NCI-H774 (cell line): Measurements from ENCODE around the gene EMILIN3.

Source experiments
- DNase-seq: peaks from one replicate; lab custom pipeline; 2025; lab: John Stamatoyannopoulos, UW

The EMILIN3 gene

DNA sequence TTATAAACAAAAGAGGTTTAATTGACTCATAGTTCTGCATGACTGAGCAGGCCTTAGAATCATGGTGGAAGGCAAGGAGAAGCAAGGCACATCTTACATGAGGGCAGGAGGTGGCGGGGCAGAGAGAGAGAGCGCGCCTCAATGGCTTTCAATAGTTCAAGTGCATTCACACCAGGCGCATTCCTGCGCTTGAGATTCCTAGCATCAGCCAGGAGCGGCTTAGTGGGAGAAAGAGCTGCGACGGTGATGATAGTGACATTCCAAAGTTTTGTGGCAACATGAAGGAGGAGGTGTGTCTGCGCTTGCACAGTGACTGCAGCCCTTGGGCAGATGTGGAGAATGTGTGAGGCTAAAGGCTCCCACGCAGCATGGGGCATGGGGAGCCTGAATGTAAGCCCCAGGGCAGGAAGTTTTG lies 25.0 kb upstream of the EMILIN3 start:
- DNase-seq, result no peak

DNA sequence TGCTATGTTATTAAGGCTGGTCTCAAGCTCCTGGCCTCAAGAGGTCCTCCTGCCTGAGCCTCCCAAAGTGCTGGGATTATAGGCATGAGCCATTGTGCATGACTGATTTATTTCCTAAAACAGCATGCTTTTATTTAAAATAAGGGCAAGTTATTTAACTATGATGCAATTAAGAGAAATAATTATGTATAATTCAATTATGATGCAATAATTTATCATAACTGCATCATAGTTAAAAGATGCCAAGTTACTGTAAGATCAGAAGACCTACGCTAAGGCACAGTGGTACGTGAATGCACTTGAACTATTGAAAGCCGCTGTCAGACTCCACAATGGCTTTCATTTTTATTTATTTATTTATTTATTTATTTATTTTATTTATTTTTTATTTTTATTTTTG lies 24.3 kb upstream of the EMILIN3 start:
- no peak for DNase-seq

DNA sequence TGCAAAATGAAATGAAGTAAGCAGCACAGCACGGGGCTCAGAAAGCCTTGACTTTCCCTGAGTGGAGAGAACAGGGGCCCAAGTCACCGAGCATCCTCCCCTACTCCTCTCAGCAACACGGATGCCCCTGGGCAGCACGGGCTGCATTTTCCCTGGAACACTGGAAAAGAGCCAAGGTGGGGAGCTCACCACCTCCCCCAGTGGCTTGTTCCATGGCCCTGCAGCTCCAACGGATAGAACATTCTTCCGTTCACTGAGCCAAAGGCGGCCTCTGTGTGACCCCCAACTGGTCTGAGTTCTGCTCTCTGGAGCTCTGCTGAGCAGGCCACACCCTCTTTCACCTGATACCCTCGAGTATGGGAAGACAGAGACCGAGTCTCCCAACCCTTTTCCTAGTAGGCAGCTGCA lies 20.8 kb upstream of the EMILIN3 start:
- DNase-seq, result no peak

DNA sequence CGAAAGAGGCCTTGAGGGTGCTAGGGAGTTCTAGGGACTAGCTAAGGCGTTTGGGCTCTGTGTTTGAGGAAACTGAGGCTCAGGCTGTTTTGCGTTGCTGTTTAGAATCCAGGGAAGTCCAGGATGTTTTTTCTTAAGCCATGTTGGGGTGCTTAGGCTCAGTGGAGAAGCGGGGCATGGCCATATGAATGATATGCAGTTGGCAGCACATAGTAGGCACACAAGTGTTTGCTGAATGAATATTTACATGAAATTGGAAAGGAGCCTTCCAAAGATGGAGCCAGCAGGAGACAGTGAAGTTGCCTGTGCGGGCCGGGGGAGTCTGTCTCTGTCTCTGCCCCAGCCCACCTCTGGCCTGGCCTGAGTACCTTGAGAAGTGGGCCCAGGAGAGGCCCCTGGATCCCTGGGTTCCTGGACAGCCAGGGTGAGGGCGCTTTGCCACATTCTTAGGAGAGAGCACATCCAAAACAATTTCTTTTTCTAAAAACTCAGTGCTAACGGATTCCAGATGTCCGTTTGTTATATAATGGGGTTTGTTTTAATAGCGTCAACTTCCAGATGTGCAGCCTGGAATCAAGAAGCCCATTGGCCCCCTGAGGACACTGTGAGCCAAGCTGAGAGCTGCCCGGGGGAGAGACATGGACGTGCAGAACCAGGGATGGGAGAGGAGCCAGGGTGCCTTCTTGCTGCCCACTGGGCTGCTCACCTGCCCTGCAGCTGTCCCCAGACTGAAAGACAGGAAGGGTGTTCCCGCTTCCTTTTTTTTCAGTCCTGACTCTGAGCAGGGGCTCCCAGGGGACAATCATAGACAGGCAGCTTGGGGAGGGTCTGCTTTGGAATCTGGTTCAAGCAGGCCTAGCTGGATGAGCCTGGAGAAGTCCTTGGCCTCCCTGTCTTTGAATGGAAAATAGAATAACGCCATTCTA lies 20.1 kb upstream of the EMILIN3 start:
- DNase-seq, result no peak

DNA sequence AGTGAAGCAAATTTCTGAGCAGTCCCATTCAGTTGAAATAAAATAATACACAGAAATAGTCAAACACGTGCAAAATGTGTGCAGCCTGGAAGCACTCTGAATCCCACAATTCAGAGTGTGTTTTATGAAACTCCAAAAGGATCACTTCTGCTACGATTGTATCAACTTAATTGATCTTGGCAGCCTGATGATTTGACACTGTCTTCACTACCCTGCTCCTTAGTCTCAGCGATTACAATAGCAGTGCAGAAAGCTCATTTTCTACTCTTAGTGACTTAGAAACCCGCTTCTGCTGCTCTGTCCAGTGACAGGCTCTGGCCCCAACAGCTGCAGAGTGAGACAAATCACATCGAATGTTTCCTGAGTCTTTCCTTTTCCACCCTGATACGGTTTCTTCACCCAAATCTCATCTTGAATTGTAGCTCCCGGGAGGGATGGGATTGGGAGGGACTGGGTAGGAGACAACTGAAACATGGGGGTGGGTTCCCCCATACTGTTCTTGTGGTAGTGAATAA lies 16.2 kb upstream of the EMILIN3 start:
- no peak for DNase-seq

DNA sequence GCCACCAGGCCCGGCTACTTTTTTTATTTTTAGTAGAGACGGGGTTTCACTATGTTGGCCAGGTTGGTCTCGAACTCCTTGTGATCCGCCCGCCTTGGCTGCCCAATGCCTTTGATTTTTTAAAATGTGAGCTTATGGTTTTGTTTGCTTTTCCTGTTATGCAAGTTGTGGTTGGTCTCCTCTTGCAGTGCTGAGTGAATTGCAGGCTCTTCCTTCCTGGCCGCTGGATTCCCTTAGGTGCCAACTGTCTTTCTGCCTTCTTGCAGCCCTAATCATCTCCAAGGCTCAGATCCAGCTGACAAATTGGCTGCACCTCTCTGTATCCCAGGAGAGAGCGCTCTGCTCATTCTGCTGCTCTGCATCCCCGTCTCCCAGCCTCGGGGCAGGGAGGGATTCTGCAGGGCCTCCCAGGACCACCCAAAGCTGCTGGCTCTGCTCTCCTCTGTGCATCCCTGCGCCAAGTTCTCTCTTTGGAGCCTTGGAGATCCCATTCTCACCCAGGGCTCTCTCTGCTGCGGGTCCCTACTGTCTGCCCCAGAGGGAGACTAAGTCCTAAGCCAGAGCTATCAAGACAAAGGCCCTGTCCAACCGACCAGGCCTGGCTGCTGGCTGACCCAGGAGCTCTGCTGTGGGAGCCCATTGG lies 14.1 kb upstream of the EMILIN3 start:
- no peak for DNase-seq

DNA sequence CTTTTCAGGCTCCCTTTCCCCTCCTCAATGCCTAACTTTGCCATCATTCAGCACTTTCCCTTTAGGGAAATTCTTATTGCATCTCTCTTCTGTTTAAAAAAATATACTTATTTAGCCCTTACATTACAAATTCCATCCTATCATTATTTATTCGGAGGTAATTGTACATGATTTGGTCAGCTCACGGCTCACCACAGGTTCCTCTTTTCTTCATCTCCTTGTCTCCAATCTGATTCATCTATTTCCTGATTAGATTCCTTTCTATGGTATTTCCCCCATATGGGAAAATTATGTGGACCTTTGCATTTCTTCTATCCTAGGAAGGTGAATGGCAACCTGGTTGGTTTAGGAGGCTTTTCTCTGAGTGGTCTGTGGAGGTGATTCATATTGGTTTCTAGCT lies 12.9 kb upstream of the EMILIN3 start:
- no peak for DNase-seq

DNA sequence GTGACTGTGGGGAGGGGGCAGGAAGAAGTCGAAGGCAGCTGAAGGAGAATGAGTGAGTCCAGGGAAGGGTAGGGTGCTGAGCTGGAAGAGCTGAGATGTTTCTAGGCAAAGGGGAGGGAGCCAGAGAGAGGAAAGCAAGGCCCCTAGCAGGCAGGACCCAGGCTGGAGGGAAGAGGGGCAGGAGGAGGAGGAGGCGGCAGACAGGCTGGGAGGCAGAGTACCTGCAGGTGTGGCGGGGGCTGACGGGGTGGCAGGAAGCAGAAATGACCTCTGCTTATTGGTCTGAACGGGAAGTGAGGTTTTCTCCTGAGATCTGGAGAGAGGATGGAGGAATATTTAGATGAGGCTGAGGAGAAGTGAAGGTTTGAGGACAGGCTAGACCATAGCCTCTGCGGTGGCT lies 10.7 kb upstream of the EMILIN3 start:
- no peak for DNase-seq

DNA sequence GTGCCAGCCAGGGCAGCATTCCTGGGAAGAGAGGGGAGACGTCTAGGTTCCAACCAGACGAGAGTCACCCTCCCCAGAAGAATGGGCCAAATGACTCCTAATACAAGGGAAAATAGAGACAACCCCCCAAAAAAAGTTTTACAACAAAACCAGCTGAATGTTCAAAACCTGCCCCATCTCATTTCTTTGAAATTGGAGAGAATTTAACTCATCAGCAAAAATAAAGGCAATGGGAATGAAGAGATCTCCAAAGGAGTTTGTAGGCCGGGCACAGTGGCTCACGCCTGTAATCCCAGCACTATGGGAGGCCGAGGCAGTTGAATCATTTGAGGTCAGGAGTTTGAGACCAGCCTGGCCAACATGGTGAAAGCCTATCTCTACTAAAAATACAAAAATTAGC lies 9.7 kb upstream of the EMILIN3 start:
- DNase-seq, result no peak

DNA sequence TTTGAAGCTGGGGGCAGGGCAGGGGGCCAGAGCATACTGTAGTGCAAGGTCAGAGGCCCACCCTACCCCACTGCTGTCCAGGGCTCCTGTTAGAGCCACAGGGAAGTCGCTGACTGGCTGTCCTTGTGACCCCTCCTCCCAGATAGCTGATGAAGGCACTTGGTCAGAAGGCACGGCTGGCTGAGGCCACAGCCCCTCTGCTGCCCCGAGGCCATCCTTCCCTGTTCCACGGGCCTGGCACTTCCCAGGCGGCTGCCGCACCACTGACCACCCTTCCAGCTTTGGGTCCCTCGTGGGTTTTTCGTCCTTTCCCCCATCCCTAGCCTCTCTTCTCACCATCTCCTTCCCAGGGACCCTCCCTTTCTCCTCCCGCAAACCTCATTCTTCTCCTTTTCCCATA lies 9.2 kb upstream of the EMILIN3 start:
- DNase-seq, result no peak

DNA sequence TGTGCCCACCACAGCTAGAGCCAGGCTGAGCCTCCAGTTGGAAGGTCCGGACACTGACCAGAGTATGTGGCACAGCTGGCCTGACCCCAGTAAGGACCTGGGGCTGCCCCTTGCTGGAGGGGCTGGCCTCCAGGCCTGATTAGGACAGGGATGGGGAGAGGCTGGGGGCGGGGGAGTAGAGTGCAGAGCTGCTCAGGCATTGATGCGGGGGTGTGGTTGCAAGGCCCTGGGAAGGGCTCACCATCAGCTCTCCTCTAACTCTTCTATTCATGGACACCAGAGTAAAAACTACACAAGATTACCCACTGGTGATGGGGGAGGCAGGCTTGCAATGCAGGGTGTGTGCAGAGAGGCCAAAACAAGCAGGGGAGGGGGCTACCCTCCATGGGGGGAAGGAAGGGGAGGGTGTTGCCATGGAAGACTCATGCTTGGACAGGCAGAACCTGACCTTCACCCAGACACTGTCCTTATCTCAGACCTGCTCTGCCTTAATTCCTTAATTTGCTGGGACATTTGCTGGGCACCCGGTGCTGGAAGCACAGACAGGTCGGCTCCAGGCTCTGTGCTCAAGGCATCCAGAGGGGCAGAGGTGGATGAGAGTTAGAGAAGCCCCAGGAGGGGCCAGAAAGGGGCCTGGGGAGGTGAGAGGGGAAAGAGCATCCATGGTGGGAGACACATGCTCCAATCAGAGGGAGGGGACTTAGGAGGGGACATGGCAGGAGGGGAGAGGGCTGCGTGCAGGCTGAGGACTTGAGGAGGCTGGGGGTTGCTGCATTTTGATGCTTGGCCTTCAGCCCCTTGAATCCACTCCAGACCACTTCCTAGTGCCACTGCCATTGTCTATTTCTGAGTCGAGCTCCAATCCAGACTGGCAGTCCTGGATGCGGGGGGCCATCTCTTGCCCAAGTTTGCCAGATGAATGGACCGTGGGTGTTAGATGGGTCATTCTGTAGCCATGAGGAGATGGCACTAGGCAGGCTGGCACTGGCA lies 7.6 kb upstream of the EMILIN3 start:
- DNase-seq, result no peak

DNA sequence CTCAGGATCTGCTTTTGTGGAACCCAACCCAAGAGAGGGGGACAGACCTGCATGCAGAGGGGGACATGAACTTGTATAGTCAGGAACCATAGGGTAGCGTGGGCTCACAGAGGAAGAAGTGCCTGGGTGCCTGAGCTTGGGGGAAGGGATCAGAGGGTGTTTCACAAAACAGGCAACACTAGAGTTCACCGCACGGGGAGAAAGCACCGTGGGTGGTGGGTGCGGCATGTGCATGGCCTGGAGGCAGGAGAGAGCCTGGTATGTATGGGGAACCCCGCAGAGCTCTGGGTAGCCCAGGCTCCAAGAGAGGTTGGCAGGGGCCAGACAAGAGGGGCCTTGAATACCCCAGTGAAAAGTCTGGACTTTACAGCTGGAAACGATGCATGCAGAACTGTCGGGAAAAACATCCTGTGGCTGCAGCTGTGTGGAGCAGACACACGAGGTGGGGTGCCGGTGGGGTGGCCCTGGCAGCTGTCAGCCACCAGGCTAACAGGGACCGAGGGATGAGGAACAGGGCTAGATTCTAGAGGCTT lies 6.7 kb upstream of the EMILIN3 start:
- DNase-seq, result no peak

DNA sequence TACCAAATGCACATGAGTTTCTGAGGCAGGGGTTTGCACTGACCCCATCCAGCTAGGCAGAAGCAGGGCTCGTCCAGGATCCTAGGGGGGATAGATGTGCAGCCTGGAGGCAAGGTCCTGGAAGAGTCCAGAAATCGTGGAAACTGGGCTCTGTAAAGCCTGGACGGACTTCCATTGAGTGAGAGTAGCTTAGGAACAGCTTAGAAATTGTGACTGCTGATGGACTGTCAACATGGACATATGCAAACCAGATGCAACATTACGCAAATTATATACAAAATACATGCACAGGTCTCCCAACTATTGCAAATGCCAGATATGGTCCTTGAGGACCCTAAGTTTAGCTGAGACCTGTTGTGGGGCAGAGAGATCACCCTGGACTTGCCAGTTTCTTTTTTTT lies 4.8 kb upstream of the EMILIN3 start:
- DNase-seq, result no peak

DNA sequence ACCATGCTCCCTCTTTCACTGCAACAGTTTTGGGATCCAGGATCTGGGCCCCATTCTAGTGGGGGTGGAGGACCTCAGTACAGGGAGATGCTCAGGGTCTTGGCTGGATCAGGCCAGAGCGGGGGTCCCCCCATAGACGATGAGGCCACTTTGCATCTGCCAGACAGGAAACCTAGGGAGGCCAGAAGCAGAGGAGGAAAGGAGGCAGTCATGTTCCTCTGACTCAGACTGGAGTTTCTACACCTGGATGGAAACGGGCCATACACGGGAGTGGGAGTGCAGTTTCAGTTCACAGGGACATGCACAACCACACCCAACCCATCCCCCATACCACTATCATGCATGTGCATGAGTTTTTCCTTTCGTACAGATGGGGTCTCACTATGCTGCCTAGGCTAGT lies 3.6 kb upstream of the EMILIN3 start:
- DNase-seq, result no peak

DNA sequence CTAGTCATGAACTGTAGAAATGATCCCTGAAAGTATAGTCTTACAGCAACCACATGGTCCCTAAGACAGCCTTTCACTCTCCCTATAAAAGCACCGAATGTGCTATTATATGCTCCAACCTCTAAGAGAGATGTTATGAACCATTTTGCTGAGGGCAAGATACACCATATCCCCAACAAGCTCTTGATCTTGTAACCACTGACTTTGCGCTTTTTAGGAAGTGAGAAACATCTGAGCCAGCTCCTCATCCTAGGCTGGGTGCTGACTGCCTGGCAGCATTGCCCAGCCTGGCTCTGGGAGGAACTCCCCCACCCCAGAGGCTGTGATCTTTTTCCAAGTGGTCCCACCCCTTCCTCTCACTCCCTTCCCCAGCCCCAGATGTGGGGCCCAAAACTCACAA lies 3.1 kb upstream of the EMILIN3 start:
- DNase-seq, result no peak

DNA sequence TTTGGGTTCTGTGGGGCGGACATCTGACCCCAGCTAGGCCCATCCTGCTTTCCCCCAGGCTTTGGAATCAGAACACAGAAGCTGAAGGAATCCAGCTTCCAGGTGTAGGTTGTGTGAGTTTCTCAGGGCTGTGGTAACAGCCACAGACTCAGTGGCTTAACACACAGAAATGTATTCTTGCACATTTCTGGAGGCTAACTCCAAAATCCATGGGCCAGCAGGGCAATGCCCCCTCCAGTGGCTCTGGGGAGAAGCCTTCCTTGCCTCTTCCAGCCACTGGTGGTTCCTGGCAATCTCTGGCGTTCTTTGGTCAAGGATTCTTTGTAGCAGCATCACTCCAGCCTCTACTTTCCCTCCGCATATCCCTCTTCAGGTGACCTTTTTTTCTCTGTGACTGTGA lies 1.3 kb upstream of the EMILIN3 start:
- DNase-seq, result no peak

DNA sequence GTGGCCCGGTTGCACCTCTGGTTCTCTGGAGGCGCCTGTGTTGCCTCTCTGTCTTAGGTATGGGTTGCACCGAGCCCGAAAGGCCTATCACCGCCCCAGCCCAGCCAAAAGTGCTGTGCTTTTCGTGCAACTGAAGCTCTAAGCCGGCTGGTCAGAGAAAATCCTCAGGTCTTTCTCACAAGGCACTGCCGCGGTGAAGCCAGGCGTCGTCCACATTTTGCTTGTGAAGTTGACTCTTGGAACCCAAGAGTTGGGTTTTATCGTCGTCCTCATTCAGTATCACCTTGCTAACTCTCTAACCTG lies 726 bp upstream of the EMILIN3 start:
- no peak for DNase-seq

DNA sequence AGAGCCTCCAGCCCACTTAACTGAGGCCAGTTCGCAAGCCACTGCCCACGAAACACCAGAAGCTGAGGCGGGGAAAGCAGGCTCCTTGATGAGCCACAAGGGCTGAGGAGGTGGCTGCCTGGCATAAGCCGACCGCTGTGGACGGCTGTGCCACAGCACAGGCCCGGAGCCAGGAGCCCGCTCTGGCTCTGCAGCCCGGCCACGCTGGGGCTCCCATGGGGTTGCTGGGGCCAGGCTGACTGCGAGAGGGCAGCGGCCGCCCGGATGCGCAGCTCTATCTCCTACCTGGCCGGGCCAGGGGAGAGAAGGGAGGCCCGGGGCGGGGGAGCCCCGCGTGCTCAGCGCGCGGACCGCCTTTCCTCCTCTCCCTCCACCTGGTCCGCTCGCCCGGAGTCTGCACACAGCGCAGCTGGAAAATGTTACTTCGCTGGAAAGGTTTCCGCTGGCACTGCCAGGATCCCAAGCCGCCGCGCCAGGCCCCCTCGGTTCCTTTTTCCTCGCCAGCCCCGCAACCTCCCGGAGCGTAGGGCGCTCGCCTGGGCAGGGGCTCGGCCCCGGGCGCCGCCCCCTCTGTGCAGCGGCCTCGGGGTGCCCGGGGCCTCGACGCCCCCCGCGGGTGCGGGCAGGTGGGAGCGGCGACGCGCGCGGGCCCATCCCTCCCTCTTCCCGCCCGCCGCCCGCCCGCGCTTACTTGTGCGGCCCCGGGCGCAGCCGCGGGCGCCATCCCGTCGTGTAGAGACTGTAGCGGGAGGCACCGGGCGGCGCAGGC lies 657 bp downstream of the EMILIN3 start:
- peak; percentile 2 for DNase-seq

DNA sequence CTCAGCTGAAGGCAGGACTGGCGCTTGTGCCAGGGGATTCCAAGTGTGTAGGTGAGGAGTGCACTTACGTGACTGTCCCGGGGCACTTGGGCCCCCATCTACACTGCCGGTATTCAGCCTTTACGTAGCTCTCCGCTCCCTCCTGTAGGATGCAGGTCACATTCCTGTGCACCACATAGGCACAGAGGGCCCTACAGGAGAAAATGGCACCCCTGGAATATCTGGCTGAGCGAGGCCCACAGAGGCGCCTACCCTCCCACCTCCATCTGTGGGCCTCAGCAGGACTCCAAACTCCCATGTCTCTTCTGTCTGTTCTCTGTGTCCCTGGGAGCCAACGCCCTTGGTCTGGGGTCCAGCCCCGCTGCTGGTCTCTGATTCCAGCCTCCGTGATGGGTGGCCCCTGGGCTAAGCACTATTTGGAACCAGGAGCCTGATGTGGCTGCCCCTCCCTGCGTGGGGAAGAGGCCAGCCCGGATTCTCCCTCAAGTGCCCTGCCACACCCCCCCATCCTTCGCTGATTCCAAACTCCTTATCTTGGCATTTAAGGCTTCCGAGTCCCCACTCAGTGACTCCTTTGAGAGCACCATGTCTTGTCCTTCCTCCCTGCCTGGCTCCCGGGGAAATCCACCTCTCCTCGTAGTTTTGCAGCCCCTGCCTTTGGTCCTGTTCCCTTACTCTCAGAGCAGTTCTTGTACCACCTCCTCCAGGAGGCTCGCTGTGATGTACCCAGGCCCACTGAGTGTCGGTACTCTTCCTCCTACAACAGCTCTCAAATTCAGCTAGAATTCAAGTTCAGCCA lies 1.5 kb downstream of the EMILIN3 start:
- DNase-seq, result no peak

DNA sequence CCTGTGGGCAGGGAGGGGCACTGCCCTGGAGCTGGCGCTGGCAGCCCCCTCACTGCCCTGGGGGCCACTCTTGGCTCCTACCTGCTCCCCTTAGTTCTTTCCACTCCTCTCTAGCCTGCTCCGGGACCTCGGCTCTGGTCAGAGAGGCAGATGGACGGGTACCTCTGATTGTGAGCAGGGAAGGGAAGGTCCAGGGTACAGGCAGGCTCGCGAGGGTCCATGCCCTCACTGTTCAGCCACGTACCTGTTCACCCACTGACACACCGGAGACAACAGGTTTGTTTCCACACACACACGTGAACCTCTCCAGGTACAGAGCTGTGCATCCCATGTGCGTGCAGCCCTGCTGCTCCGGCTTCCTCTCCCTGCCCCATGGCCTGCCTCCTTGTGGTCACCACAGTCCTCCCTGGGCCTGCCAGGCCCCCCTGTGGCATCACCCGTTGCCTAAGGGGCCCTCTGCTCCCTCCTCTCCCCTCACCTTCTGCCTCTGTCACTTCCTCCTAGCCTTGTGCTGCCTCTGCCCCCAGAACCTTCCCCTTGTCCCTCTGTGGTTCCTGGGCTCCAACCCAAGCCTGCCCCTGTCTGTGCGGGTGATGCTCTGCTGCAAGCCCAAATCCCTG lies 2.3 kb downstream of the EMILIN3 start:
- DNase-seq, result no peak
